Endometrial microvascular endothelial cells (primary cell): ENCODE data around the gene RSRC2. TPM values are rescaled to one million over a fixed set of nuclear protein-coding genes. Genes with fewer than 3 reads are reported as not detected.
"Not testable (repeated sequence)": the region's sequence is repeated elsewhere in the genome, so short reads cannot be mapped to it uniquely, and the experiment has no call there.

ENCODE experiments used
- in situ Hi-C: cut with HindIII; loops from 2 replicates; pipeline ENCODE4 v1.10.0; 2017; ENCODE audit warnings: low sequenced_read_pairs, low pct_unique_long_range_greater_than_20kb; ENCODE audit errors: inconsistent ontology term
- total RNA-seq: library from RNA; depleted of rRNA; stranded (reverse); fragments of >200 nt; gene quantifications from one replicate; pipeline ENCODE4 v1.2.3, GENCODE V29; 2015; ENCODE audit errors: inconsistent ontology term

The RSRC2 gene
- total RNA-seq, 1 donor from 2014 or later, result 21.9 TPM

GRCh38 chr12:122499991-122500684 is 26.6 kb downstream of the RSRC2 start:
- in situ Hi-C loops, result loop anchor here (25.0 kb wide), 1 partner anchor 262 kb away; the partner anchor contains the start of genes CCDC62 and DENR

DNA sequence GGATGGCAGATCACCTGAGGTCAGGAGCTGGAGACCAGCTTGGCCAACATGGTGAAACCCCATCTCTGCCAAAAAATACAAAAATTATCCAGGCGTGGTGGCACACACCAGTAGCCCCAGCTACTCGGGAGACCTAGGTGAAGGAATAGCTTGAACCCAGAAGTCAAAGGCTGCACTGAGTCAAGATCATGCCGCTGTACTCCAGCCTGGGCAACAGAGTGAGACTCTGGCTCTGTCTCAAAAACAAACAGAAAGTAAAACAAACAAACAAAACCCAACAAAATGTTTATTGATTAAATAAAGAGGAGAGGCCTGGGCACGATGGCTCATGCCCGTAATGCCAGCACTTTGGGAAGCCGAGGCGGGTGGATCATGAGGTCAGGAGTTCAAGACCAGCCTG is 31.5 kb downstream of the RSRC2 start:
- in situ Hi-C loops, result no loop called here

DNA sequence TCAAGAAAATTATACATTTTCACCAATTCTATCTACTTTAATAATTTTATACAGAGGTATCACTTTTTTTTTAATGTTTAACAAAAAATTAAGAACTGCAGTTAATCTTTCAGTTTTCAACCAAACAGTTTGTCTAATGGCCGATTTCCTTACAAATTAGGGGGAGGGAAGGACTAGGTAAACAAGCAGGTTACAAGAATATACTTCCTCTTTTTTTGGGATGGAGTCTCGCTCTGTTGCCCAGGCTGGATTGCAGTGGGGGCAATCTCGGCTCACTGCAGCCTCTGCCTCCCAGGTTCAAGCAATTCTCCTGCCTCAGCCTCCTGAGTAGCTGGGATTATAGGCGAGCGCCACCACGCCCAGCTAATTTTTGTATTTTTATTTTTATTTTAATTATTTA is 33.5 kb downstream of the RSRC2 start:
- in situ Hi-C loops, result not testable (repeated sequence)

DNA sequence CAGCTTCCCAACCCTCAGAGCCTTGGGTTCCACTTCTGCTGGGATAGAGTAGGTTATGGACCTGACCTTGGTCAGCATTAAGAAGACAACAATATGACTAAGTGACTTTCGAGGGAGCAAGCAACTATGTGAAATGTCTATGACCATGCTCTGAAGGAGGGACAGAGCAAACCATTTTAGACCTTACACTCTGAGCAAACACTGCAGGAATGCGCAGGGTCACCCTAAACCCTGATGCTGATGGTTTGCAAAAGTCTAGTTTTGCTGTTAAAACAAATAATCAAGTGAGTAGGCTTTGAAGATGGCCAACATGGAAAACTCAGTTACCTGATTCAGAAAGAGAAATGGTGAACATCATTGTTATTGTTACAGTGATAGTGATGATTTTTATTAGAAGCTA is 34.7 kb downstream of the RSRC2 start:
- in situ Hi-C loops, result no loop called here

DNA sequence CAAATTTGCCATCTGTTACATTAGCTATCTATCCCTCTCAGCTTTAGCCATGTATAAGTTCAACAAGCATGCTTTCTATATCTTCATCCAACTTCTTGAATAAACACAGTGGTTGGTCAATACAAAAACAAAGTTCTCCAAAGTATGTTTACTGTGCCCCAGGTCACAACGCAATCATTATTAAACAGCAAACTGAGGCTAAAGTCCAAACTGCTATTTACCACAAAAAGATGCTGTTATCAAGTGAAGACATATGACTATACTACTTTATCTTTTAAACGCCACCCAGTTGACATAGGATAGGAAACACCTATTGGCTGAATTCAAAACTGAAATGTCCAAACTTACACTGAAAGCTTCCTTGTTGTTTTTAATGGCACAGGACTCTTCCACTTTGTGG is 37.7 kb downstream of the RSRC2 start:
- in situ Hi-C loops, result no loop called here

DNA sequence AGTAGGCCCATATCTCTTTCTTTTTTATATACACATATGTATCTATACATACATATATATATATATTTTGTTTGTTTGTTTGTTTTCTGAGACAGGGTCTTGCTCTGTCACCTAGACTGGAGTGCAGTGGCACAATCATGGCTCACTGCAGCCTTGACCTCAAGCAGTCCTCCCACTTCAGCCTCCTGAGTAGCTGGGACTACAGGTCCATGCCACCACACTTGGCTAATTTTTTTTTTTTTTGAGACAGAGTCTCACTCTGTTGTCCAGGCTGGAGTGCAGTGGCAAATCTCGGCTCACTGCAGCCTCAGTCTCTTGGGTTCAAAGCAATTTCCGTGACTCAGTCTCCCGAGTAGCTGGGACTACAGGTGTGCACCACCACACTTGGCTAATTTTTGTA is 38.9 kb downstream of the RSRC2 start:
- in situ Hi-C loops, result not testable (repeated sequence)

GRCh38 chr12:122486805-122487426 is 39.8 kb downstream of the RSRC2 start:
- in situ Hi-C loops, result no loop called here

- in situ Hi-C loops, result not testable (repeated sequence)
Observed at GRCh38 chr12:122486360-122486759, 40.4 kb downstream of the RSRC2 start.

GRCh38 chr12:122484385-122484784 is 42.4 kb downstream of the RSRC2 start:
- in situ Hi-C loops, result not testable (repeated sequence)

- in situ Hi-C loops, result no loop called here
Observed at GRCh38 chr12:122483969-122484368, 42.8 kb downstream of the RSRC2 start.

DNA sequence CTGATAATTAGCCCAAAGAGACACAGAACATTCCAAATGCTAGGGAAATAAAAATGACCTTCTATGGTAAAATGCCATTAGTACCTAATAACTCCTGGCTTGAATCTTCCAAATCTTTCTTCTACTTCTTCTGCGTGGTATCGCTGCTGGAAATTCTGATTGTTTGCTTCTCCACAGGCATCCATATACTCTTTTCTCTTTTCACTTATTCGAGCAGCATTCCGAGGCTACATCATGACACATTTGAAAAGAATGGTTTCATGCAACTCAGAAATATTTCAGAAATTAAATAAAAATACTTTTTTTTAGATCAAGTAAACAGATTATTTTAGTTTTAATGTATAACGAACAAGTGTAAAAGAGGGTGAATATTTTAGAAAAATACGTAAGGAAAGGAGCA is 44.9 kb downstream of the RSRC2 start:
- in situ Hi-C loops, result no loop called here

GRCh38 chr12:122480753-122481152 is 46.0 kb downstream of the RSRC2 start:
- in situ Hi-C loops, result no loop called here

DNA sequence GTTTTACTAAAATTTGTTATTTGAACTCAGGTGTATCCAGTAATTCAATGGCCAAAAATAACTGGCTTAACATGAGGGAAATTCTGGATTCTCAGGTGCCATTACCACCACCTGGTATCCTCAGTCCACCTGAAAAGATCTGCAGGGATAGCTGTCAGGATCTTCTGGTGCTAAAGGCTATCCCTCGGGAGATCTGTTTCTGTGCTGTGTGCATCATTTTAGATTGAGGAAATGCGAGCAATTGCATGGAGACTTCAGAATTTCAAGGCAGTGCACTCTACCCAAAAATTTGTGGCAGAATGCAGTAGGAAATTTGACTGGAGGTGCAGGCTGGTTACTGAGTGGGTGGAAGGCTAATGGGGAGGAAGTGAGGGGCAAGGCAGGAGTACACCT is 52.4 kb downstream of the RSRC2 start:
- in situ Hi-C loops, result no loop called here

DNA sequence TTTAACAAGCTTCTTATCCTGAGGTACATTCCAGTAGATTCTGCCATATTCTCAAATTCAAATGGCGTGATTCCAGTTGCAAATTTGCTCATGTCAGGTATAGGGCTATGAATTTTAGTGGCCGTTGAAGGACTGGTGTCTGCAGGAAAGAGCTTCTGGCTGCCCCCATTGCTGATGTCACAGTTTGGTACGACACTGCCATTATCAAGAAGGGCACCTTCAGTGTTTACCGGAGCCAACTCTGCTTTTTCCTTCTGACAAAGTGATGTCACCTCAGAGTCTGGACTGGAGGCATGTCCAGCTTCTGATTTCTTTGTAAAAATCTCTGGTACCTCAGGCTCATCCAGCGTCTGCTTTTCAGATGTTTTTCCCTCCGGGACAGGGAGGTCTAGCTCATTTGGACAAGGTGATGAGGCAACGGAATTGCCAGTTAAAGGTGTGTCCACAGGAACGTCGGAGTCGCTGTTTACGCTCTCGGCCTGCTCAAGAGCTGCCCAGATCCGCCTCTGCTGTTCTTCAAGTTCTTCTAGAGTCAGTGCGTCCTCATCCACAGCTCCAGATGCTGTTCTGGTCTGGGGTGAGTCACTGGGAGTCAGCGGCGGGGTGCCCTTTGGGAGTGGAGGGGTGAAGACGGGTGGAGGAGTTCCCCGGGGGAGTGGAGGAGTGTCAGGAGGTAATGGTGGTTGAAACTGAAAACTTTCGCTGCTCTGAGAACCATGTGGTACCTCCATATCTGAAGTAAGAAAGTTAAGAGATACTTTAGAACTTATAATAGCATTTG is 53.0 kb downstream of the RSRC2 start:
- in situ Hi-C loops, result no loop called here

- in situ Hi-C loops, result no loop called here
Observed at GRCh38 chr12:122471324-122472226, 55.2 kb downstream of the RSRC2 start.

- in situ Hi-C loops, result not testable (repeated sequence)
Observed at GRCh38 chr12:122470576-122470975, 56.2 kb downstream of the RSRC2 start.

GRCh38 chr12:122469856-122470255 is 56.9 kb downstream of the RSRC2 start:
- in situ Hi-C loops, result not testable (repeated sequence)

DNA sequence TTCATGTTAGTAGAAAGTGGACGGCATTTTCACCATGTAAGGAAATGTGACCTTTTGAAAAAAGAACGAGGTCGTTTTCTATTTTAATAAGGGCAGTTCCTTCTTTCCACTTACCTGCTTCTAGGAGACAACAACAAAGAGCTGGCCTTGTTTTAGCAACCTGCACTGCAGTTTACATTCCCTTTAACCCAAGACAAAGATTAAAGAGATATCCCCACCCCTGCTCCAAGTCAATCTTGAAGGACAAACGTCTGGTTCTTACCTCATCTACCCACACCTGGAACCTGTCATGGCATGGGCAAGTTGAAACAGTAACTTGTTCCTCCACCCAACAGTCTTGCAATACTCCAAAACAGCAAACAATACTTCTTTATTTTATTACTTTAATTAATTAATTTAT is 58.8 kb downstream of the RSRC2 start:
- in situ Hi-C loops, result no loop called here
